CD4-positive, CD25-positive, alpha-beta regulatory T cell (primary cell): ENCODE measurements around the gene KCNAB2. TPM values are rescaled to one million over a fixed set of nuclear protein-coding genes. Genes with fewer than 3 reads are reported as not detected.

Experiments used
- ATAC-seq, 2 donors: fragments of 150-1000 bp; cut with Tn5 transposase; one replicate each; pipeline ENCODE4 v1.10.0; 2021; ENCODE audit warnings: low read depth in 2 of 2, moderate number of reproducible peaks in 2 of 2, moderate library complexity in 1 of 2
- DNase-seq, 3 donors: peaks; one replicate each; pipeline versions ENCODE4 v3.0.0 to v3.0.0-alpha.2; 2012 to 2022; ENCODE audit warnings: mixed read lengths in 1 of 3
- H3K27ac ChIP-seq: one replicate; pipeline ENCODE4 v1.7.0; 2013; ENCODE audit warnings: mild to moderate bottlenecking, low read length; ENCODE audit not compliant: insufficient read depth, poor library complexity, severe bottlenecking
- H3K27me3 ChIP-seq: one replicate; pipeline ENCODE4 v1.7.0; 2013; ENCODE audit warnings: low read length; ENCODE audit not compliant: control insufficient read depth, insufficient read depth
- H3K36me3 ChIP-seq: one replicate; pipeline ENCODE4 v1.7.0; 2013; ENCODE audit warnings: mild to moderate bottlenecking, low read length, moderate library complexity; ENCODE audit not compliant: control insufficient read depth, insufficient read depth
- H3K4me1 ChIP-seq: 2 replicates; pipeline ENCODE4 v1.7.0; 2013; ENCODE audit warnings: mild to moderate bottlenecking, low read length; ENCODE audit not compliant: insufficient read depth, control insufficient read depth, poor library complexity, severe bottlenecking
- H3K4me3 ChIP-seq: one replicate; pipeline ENCODE4 v1.7.0; 2013; ENCODE audit warnings: low read depth, mild to moderate bottlenecking, low read length, moderate library complexity
- H3K9me3 ChIP-seq, 2 experiments: 1 replicate in 1 of 2; 2 replicates in 1 of 2; pipeline ENCODE4 v1.7.0; 2013; ENCODE audit warnings: low read length in 2 of 2, mild to moderate bottlenecking in 1 of 2, moderate library complexity in 1 of 2; ENCODE audit not compliant: control insufficient read depth in 2 of 2
- H3K27ac Mint-ChIP-seq, 3 donors: one replicate each; pipeline ENCODE4 v1.8.0; 2020 to 2022; ENCODE audit warnings: mild to moderate bottlenecking in 3 of 3, mixed read lengths in 3 of 3, moderate library complexity in 2 of 3
- H3K27me3 Mint-ChIP-seq: one replicate; pipeline ENCODE4 v1.8.0; 2022; ENCODE audit warnings: mild to moderate bottlenecking, mixed read lengths
- H3K36me3 Mint-ChIP-seq: one replicate; pipeline ENCODE4 v1.8.0; 2020; ENCODE audit warnings: mixed read lengths
- H3K4me1 Mint-ChIP-seq, 4 donors: one replicate each; pipeline ENCODE4 v1.8.0; 2020 to 2022; ENCODE audit warnings: mixed read lengths in 4 of 4, mild to moderate bottlenecking in 1 of 4
- H3K4me3 Mint-ChIP-seq, 4 donors: one replicate each; pipeline ENCODE4 v1.8.0; 2020 to 2022; ENCODE audit warnings: mild to moderate bottlenecking in 4 of 4, mixed read lengths in 4 of 4, moderate library complexity in 3 of 4
- H3K9me3 Mint-ChIP-seq, 7 donors: one replicate each; pipeline ENCODE4 v1.8.0; 2020 to 2022; ENCODE audit warnings: mixed read lengths in 7 of 7, mild to moderate bottlenecking in 3 of 7, moderate library complexity in 2 of 7
- polyA plus RNA-seq, 4 donors: library from polyadenylated mRNA; unstranded; fragments of 300-500 nt; fragmentation: Illumina TruSeq; gene quantifications; one replicate each; pipeline ENCODE4 v1.2.3, GENCODE V29; 2021
- total RNA-seq: library from RNA; stranded (reverse); gene quantifications from one replicate; pipeline ENCODE4 v1.2.3, GENCODE V29; 2022

The KCNAB2 gene
- total and polyA plus RNA-seq, 5 donors from 2014 or later, result 21.2 to 244 (median 28.0) TPM

- H3K4me1 ChIP-seq, result no peaks in the 10 kb centered on the region
- H3K4me3 ChIP-seq, result no peak overlapping the region
- ATAC-seq (no peak), DNase-seq (no peak)
- Mint-ChIP-seq H3K27me3 (no peaks in the 10 kb centered on the region), H3K9me3 (no peaks in the 10 kb centered on the region), H3K4me3 (peak overlapping the region in 2 of 4 donors; percentile 32 to 50), H3K36me3 (peaks cover 7% of the 10 kb centered on the region), H3K27ac (peak overlapping the region in 1 of 3 donors; percentile 11), H3K4me1 (peaks cover 0 to 32% (median 10%) of the 10 kb centered on the region in 4 donors)
- H3K36me3 ChIP-seq, result peaks cover 2% of the 10 kb centered on the region
- H3K27me3 ChIP-seq, result no peaks in the 10 kb centered on the region
- no peak overlapping the region for H3K27ac ChIP-seq
- no peaks in the 10 kb centered on the region for H3K9me3 ChIP-seq
Observed at GRCh38 chr1:6007318-6008083, 38.2 kb upstream of the KCNAB2 start.

- DNase-seq (no peak), ATAC-seq (no peak)
- H3K4me3 Mint-ChIP-seq, result no peak overlapping the region
- H3K27me3 ChIP-seq, result no peaks in the 10 kb centered on the region
- no peaks in the 10 kb centered on the region for H3K9me3 Mint-ChIP-seq
- peak overlapping the region in 1 of 3 donors; percentile 11 for H3K27ac Mint-ChIP-seq
- H3K4me3 ChIP-seq, result no peak overlapping the region
- no peaks in the 10 kb centered on the region for H3K4me1 ChIP-seq
- H3K36me3 Mint-ChIP-seq, result peaks cover 7% of the 10 kb centered on the region
- H3K4me1 Mint-ChIP-seq, result peaks cover 0 to 32% (median 10%) of the 10 kb centered on the region in 4 donors
- H3K27me3 Mint-ChIP-seq, result no peaks in the 10 kb centered on the region
- H3K36me3 ChIP-seq, result peaks cover 5% of the 10 kb centered on the region
- no peaks in the 10 kb centered on the region for H3K9me3 ChIP-seq
- no peak overlapping the region for H3K27ac ChIP-seq
Observed at GRCh38 chr1:6008084-6008415, 37.6 kb upstream of the KCNAB2 start.

GRCh38 chr1:6008696-6009095, 37.0 kb upstream of the KCNAB2 start:
- ATAC-seq, result no peak
- Mint-ChIP-seq H3K27ac (no peak overlapping the region), H3K9me3 (no peaks in the 10 kb centered on the region), H3K4me3 (no peak overlapping the region), H3K4me1 (peaks cover 0 to 28% (median 10%) of the 10 kb centered on the region in 4 donors), H3K36me3 (peaks cover 2% of the 10 kb centered on the region), H3K27me3 (no peaks in the 10 kb centered on the region)
- Histone ChIP-seq H3K9me3 (no peaks in the 10 kb centered on the region), H3K27ac (no peak overlapping the region), H3K4me3 (no peak overlapping the region), H3K4me1 (no peaks in the 10 kb centered on the region), H3K27me3 (no peaks in the 10 kb centered on the region), H3K36me3 (peaks cover 9% of the 10 kb centered on the region)
- DNase-seq, result no peak

GRCh38 chr1:6009120-6010040, 36.3 kb upstream of the KCNAB2 start:
- H3K4me1 Mint-ChIP-seq, result peaks cover 0 to 25% (median 8%) of the 10 kb centered on the region in 4 donors
- no peaks in the 10 kb centered on the region for H3K4me1 ChIP-seq
- ATAC-seq, result no peak

GRCh38 chr1:6010554-6010953, 35.1 kb upstream of the KCNAB2 start:
- no peak overlapping the region for H3K27ac Mint-ChIP-seq

More at GRCh38 chr1:6009120-6010040, 36.3 kb upstream of the KCNAB2 start:
- Mint-ChIP-seq H3K4me3 (no peak overlapping the region), H3K9me3 (no peaks in the 10 kb centered on the region), H3K36me3 (no peaks in the 10 kb centered on the region), H3K27me3 (no peaks in the 10 kb centered on the region), H3K27ac (peak overlapping the region in 2 of 3 donors; percentile 20 to 26)
- H3K27ac ChIP-seq, result no peak overlapping the region
- H3K27me3 ChIP-seq, result no peaks in the 10 kb centered on the region
- DNase-seq, result no peak
- peaks cover 13% of the 10 kb centered on the region for H3K36me3 ChIP-seq
- no peak overlapping the region for H3K4me3 ChIP-seq
- H3K9me3 ChIP-seq, result no peaks in the 10 kb centered on the region

GRCh38 chr1:6011161-6011945, 34.3 kb upstream of the KCNAB2 start:
- no peak for ATAC-seq
- H3K27ac Mint-ChIP-seq, result peak overlapping the region in 1 of 3 donors; percentile 69
- no peaks in the 10 kb centered on the region for H3K27me3 Mint-ChIP-seq
- H3K9me3 ChIP-seq, result no peaks in the 10 kb centered on the region
- H3K4me3 Mint-ChIP-seq, result no peak overlapping the region
- no peaks in the 10 kb centered on the region for H3K9me3 Mint-ChIP-seq
- H3K27ac ChIP-seq, result no peak overlapping the region
- H3K36me3 Mint-ChIP-seq, result no peaks in the 10 kb centered on the region
- H3K4me3 ChIP-seq, result no peak overlapping the region
- H3K4me1 ChIP-seq, result no peaks in the 10 kb centered on the region
- DNase-seq, result no peak
- H3K36me3 ChIP-seq, result peaks cover 13% of the 10 kb centered on the region
- no peaks in the 10 kb centered on the region for H3K27me3 ChIP-seq
- peaks cover 0 to 26% (median 7%) of the 10 kb centered on the region in 4 donors for H3K4me1 Mint-ChIP-seq

More at GRCh38 chr1:6010554-6010953, 35.1 kb upstream of the KCNAB2 start:
- DNase-seq (no peak), ATAC-seq (no peak)
- Mint-ChIP-seq H3K4me3 (no peak overlapping the region), H3K27me3 (no peaks in the 10 kb centered on the region), H3K36me3 (no peaks in the 10 kb centered on the region), H3K4me1 (peaks cover 0 to 26% (median 7%) of the 10 kb centered on the region in 4 donors), H3K9me3 (no peaks in the 10 kb centered on the region)
- Histone ChIP-seq H3K4me3 (no peak overlapping the region), H3K36me3 (peaks cover 13% of the 10 kb centered on the region), H3K9me3 (no peaks in the 10 kb centered on the region), H3K27ac (no peak overlapping the region), H3K27me3 (no peaks in the 10 kb centered on the region), H3K4me1 (no peaks in the 10 kb centered on the region)

- no peaks in the 10 kb centered on the region for H3K27me3 Mint-ChIP-seq
- no peak for DNase-seq
- H3K27ac Mint-ChIP-seq, result no peak overlapping the region
- Histone ChIP-seq H3K27me3 (no peaks in the 10 kb centered on the region), H3K27ac (no peak overlapping the region), H3K36me3 (peaks cover 13% of the 10 kb centered on the region), H3K4me3 (no peak overlapping the region), H3K9me3 (no peaks in the 10 kb centered on the region), H3K4me1 (no peaks in the 10 kb centered on the region)
- H3K4me1 Mint-ChIP-seq, result peaks cover 0 to 23% (median 6%) of the 10 kb centered on the region in 4 donors
- ATAC-seq, result no peak
- no peaks in the 10 kb centered on the region for H3K9me3 Mint-ChIP-seq
- H3K36me3 Mint-ChIP-seq, result no peaks in the 10 kb centered on the region
- H3K4me3 Mint-ChIP-seq, result no peak overlapping the region
Observed at GRCh38 chr1:6011946-6012258, 33.8 kb upstream of the KCNAB2 start.
